ENCODE measurements around the gene PRKAG3.
"Not testable (repeated sequence)": the region's sequence is repeated elsewhere in the genome, so short reads cannot be mapped to it uniquely, and the experiment has no call there.

Gene PRKAG3

GRCh38 chr2:218863021-218863520 is 31.5 kb upstream of the PRKAG3 start:
- DNase-seq, result no peak

GRCh38 chr2:218861645-218862318 is 30.2 kb upstream of the PRKAG3 start:
- no peak for DNase-seq

GRCh38 chr2:218860950-218861381 is 29.4 kb upstream of the PRKAG3 start:
- DNase-seq, result peak; percentile 60

- DNase-seq, result peak; percentile 56
Observed at GRCh38 chr2:218859988-218860831, 28.6 kb upstream of the PRKAG3 start.

GRCh38 chr2:218859556-218859987 is 28.0 kb upstream of the PRKAG3 start, which contains the start of gene WNT6:
Gene WNT6 (plus strand): TSS chr2:218859805. CDS start chr2:218860038, 233 bp downstream.
- no peak for DNase-seq

- no peak for DNase-seq
Observed at GRCh38 chr2:218858671-218859555, 27.3 kb upstream of the PRKAG3 start.

- DNase-seq, result no peak
Observed at GRCh38 chr2:218858138-218858445, 26.5 kb upstream of the PRKAG3 start.

- DNase-seq, result no peak
Observed at GRCh38 chr2:218857371-218858137, 26.0 kb upstream of the PRKAG3 start.

GRCh38 chr2:218856896-218857243 is 25.3 kb upstream of the PRKAG3 start:
- no peak for DNase-seq

GRCh38 chr2:218856167-218856895 is 24.7 kb upstream of the PRKAG3 start:
- DNase-seq, result no peak

- no peak for DNase-seq
Observed at GRCh38 chr2:218855305-218856166, 23.9 kb upstream of the PRKAG3 start.

- no peak for DNase-seq
Observed at GRCh38 chr2:218854860-218855259, 23.3 kb upstream of the PRKAG3 start.

- DNase-seq, result no peak
Observed at GRCh38 chr2:218853766-218854165, 22.2 kb upstream of the PRKAG3 start.

- DNase-seq, result peak; percentile 57
Observed at GRCh38 chr2:218852911-218853667, 21.5 kb upstream of the PRKAG3 start.

- no peak for DNase-seq
Observed at GRCh38 chr2:218851286-218851685, 19.7 kb upstream of the PRKAG3 start.

GRCh38 chr2:218850796-218851195 is 19.2 kb upstream of the PRKAG3 start:
- no peak for DNase-seq

GRCh38 chr2:218849721-218850120 is 18.1 kb upstream of the PRKAG3 start:
- no peak for DNase-seq

- not testable (repeated sequence) for DNase-seq
Observed at GRCh38 chr2:218846963-218847362, 15.4 kb upstream of the PRKAG3 start.

- not testable (repeated sequence) for DNase-seq
Observed at GRCh38 chr2:218844334-218844733, 12.7 kb upstream of the PRKAG3 start.

All from right kidney (tissue), 1 donor.